ENCODE results near the gene XYLT1. TPM values are rescaled to one million over a fixed set of nuclear protein-coding genes. Genes with fewer than 3 reads are reported as not detected.
"Not testable (repeated sequence)": the region's sequence is repeated elsewhere in the genome, so short reads cannot be mapped to it uniquely, and the experiment has no call there.

XYLT1 gene
- total RNA-seq, 2 experiments from 2014 or later: 46.6 to 50.1 TPM

DNA sequence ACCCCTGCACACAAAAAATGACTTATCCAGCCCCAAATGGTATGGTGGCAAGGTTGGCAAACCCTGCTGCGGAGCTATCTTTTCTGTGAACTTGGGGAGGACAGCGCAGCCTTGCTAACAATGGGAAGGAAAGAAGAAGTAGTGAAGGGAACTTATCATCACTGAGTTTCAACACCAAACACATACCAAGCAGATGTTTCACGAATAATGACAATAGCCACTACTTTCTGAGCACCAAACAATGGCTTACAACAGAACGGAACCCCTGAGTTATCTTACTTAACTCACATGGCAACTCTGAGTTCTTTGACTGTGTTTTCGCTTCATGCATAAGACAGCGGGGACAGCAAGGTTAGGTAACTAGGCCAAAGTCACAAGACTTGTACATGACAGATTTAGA lies 148.9 kb downstream of the XYLT1 start:
- Mint-ChIP-seq H3K9me3 (no peaks in the 10 kb centered on the region), H3K36me3 (ENCODE audit: low read depth) (peaks cover 15% of the 10 kb centered on the region), H3K4me3 (no peak overlapping the region), H3K27me3 (no peaks in the 10 kb centered on the region), H3K4me1 (peaks cover 14% of the 10 kb centered on the region), H3K27ac (no peak overlapping the region)
- no peak for DNase-seq
- POLR2A ChIA-PET: no interaction called here
- CTCF ChIA-PET: no interaction called here

DNA sequence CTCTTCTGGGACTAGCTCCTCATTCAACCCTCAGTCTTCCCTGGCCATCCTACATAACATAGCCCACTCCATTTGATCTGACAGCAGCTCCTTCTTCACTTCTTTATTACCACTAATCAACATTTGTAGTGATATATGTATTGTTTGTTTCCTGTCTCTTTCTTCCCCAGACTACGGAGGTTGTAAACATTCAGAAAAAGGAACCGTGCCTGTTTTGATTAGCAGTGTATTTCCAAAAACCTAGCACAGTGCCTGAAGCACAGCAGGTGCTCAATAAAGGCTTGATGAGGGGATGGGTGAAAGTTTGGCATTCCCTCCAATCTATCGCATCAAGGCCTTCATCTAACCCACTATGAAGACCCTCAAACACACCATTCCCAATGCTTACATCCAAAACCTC lies 150.8 kb downstream of the XYLT1 start:
- ChIA-PET CTCF (no interaction called here), POLR2A (no interaction called here)
- Mint-ChIP-seq H3K27ac (no peak overlapping the region), H3K9me3 (no peaks in the 10 kb centered on the region), H3K4me1 (peaks cover 21% of the 10 kb centered on the region), H3K36me3 (ENCODE audit: low read depth) (peaks cover 18% of the 10 kb centered on the region), H3K27me3 (no peaks in the 10 kb centered on the region), H3K4me3 (no peak overlapping the region)
- no peak for DNase-seq

DNA sequence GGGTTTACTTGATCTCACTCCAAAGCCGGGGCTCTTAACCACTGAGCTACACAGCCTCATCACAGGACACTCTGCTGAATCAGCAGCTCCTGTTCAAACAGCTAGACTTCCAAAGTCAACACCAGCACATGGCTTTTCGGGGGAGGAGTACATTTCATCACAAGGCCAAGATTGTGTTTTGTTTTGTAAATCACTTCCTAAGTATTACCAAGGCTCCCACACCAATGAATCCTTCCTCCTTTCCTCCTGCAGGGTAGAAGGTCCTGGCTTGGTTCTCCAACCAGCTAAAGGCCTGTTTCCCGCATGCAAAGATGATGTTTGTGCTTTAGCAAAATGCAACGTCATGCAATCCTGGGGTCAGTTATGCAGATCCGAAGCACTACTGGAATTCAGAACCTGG lies 152.5 kb downstream of the XYLT1 start:
- Mint-ChIP-seq H3K4me3 (no peak overlapping the region), H3K27ac (no peak overlapping the region), H3K36me3 (ENCODE audit: low read depth) (peaks cover 17% of the 10 kb centered on the region), H3K4me1 (peaks cover 35% of the 10 kb centered on the region), H3K9me3 (no peaks in the 10 kb centered on the region), H3K27me3 (no peaks in the 10 kb centered on the region)
- ChIA-PET POLR2A (no interaction called here), CTCF (interaction anchor here (0.6 to 1.3 kb wide), 2 partner anchors 35 to 163 kb away, joined by 3 read pairs; no protein-coding TSS in a partner anchor)
- DNase-seq: no peak

DNA sequence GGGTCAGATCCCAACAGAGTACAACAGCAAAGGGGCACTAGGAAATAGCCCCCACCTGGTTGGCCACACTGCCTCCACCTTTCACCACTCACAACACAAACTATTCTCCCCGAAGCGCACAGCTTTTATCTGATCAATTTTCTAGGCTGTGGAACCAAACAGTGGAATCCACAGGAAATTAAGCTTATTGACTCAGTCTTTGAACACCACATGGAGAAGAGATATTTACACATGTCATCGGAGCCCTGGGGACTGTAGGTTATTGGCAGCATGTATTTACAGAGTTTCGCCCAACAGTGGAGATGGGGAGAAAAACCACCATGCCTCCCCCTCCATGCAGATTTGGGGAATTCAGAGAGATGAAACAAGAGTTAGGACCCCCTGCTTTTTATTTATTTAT lies 154.8 kb downstream of the XYLT1 start:
- Mint-ChIP-seq H3K4me1 (peaks cover 48% of the 10 kb centered on the region), H3K27me3 (no peaks in the 10 kb centered on the region), H3K9me3 (no peaks in the 10 kb centered on the region), H3K36me3 (ENCODE audit: low read depth) (peaks cover 24% of the 10 kb centered on the region), H3K27ac (no peak overlapping the region), H3K4me3 (no peak overlapping the region)
- no peak for DNase-seq
- CTCF ChIA-PET: no interaction called here
- POLR2A ChIA-PET: interaction anchor here (0.5 kb wide), 1 partner anchor 18 kb away, joined by 8 read pairs; no protein-coding TSS in a partner anchor

DNA sequence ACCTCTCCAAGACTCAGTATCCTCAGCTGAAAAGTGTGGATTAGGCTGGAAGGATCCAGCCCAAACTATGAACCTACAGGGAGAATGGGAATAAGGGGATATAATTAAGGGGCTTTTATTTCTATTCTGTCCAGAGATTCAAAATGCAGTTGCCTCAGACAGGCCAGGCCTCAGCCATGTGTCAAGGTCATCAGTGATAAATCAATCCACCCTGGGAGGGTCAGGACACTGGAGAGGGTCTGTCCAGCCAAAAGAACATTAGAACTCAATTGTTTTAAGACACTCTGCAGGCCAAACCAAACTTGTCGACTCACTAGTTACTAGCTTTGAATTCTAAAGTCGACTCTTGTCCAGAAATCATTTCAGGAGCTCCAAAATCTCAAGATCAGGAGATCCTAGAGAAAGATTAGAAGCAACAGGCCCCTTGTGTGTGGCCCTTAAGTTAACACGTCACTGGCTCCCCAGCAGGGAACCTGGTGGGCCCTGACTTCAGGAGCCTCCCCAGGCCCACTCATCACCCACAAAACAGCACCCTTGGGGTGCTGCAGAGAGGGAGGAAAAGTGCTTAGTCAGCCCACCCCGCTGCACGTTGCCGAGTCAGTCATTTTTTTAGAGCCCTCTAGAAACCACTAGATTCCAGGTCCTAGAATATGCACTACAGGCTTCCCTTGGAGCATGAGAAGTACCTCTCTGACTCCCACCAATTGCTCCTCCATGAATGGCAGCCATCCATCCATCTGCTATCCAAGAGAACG lies 156.8 kb downstream of the XYLT1 start:
- ChIA-PET POLR2A (no interaction called here), CTCF (interaction anchor here (1.5 kb wide), 1 partner anchor 10 kb away, joined by 4 read pairs; no protein-coding TSS in a partner anchor)
- no peak for DNase-seq
- no peak overlapping the region for H3K4me3 Mint-ChIP-seq
- H3K27ac Mint-ChIP-seq: peak overlapping the region; percentile 33
- H3K4me1 Mint-ChIP-seq: peaks cover 46% of the 10 kb centered on the region
- peaks cover 23% of the 10 kb centered on the region for H3K36me3 Mint-ChIP-seq (ENCODE audit: low read depth)
- H3K27me3 Mint-ChIP-seq: no peaks in the 10 kb centered on the region
- no peaks in the 10 kb centered on the region for H3K9me3 Mint-ChIP-seq

DNA sequence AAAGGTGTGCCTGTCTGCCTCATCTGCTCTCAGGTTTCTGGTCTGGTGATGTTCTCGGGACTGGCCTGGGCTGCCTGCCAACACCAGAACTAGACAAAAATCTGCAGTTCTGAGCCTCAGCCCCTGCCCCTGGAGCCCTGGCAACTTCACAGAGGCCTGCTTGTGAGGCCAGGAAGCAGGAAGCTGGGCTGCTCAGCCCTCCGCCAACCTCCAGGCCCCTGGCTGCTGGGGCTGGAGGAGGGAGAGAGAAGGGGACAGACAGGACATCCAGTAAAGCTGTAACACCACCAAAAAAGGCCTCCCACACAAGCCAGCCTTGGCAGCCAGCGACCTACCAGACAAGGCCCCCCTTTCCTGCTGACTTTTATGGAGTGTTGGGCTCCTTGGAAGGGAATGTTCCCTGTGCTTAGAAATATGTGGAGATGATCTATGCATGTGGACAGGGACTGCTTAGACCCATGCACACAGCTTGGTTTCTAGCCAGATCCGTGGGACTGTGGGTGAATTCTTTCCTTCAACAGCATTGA lies 157.6 kb downstream of the XYLT1 start:
- Mint-ChIP-seq H3K9me3 (no peaks in the 10 kb centered on the region), H3K27me3 (no peaks in the 10 kb centered on the region), H3K27ac (peak overlapping the region; percentile 10), H3K4me3 (no peak overlapping the region), H3K36me3 (ENCODE audit: low read depth) (peaks cover 21% of the 10 kb centered on the region), H3K4me1 (peaks cover 45% of the 10 kb centered on the region)
- ChIA-PET CTCF (no interaction called here), POLR2A (no interaction called here)
- no peak for DNase-seq

DNA sequence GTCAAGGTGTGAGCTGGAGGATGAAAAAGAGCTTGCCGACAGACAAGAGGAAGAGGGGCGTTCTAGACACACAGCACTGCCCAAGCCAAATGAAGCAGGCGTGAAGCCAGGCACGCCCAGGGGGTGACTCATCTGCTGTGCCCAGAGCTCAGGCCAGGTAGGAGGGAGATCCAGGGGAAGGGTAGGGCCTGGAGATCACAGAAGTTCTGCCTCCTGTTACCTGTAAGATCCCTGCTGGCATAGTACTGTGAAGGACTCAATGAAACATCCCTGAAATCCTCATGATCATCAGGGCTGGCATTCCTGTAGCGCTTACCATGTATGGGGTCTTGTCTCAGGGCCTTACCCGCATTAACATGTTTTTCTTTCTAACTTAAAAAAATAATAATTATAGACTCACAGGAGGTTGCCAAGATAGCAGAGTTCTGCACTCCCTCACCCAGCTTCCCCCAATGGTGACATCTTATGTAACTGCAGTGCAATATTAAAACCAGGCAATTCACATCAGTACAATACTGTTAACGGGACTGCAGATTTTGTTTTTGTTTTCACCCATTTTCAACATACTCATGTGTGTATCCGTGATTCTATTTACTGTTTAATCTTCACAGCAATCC lies 158.6 kb downstream of the XYLT1 start:
- Mint-ChIP-seq H3K27me3 (no peaks in the 10 kb centered on the region), H3K4me3 (no peak overlapping the region), H3K27ac (peak overlapping the region; percentile 3), H3K36me3 (ENCODE audit: low read depth) (peaks cover 18% of the 10 kb centered on the region), H3K9me3 (no peaks in the 10 kb centered on the region), H3K4me1 (peaks cover 47% of the 10 kb centered on the region)
- no peak for DNase-seq
- ChIA-PET POLR2A (interaction anchor here (0.6 kb wide), 1 partner anchor 658 kb away, joined by 4 read pairs; no protein-coding TSS in a partner anchor), CTCF (interaction anchor here (1.0 kb wide), 1 partner anchor 13 kb away, joined by 4 read pairs; no protein-coding TSS in a partner anchor)

DNA sequence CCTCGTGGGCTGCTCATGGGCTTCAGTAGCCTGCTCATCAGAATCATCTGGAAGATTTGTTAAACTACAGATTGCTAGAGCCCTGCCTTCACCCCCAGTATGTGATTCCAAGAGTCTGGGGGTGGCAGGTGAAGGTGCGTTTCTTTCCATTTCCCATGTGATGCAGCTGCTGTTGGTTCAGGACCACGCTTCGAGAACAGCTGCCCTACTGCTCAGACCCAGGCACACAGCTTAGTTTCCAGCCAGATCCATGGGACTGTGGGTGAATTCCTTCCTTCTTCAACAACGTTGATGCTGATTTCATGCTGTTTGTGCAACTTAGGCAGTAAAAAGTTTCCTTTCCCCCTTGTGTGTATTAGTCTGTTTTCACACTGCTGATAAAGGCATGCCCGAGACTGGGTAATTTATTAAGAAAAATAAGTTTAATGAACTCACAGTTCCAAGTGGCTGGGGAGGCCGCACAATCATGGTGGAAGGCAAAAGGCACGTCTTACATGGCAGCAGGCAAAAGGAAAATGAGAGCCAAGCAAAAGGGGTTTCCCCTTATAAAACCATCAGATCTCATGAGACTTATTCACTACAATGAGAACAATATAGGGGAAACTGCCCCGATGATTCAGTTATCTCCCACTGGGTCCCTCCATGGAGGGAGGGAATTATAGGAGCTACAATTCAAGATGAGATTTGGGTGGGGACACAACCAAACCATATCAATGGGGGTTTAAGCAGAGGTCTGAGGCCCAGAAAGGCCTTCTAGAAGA lies 159.2 kb downstream of the XYLT1 start:
- Mint-ChIP-seq H3K27me3 (no peaks in the 10 kb centered on the region), H3K4me3 (no peak overlapping the region), H3K36me3 (ENCODE audit: low read depth) (peaks cover 18% of the 10 kb centered on the region), H3K27ac (peak overlapping the region; percentile 33), H3K4me1 (peaks cover 48% of the 10 kb centered on the region), H3K9me3 (no peaks in the 10 kb centered on the region)
- ChIA-PET POLR2A (no interaction called here), CTCF (interaction anchor here (1.0 kb wide), 1 partner anchor 14 kb away, joined by 4 read pairs; no protein-coding TSS in a partner anchor)
- no peak for DNase-seq

DNA sequence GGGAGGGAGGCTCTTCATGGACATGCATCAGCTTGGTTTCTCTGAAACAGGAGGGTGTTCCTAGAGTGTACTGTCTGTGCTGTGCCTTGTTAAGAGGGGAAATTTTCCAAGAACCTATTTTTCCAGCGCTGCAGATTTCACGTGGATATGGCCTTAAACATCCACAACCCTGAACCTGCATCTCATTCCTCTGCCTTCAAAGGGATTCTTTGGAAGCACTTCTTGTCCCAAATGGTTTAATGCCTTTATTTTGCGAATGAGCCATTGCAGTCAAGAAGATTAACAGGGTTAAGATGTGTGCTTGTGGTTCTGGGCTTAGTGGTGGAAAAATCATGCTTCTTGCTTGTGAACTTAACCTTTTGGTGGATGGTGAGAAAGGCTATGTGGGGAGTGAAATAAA lies 161.2 kb downstream of the XYLT1 start:
- no peak overlapping the region for H3K4me3 Mint-ChIP-seq
- ChIA-PET CTCF (no interaction called here), POLR2A (no interaction called here)
- peaks cover 15% of the 10 kb centered on the region for H3K36me3 Mint-ChIP-seq (ENCODE audit: low read depth)
- H3K4me1 Mint-ChIP-seq: peaks cover 48% of the 10 kb centered on the region
- H3K27me3 Mint-ChIP-seq: no peaks in the 10 kb centered on the region
- no peaks in the 10 kb centered on the region for H3K9me3 Mint-ChIP-seq
- H3K27ac Mint-ChIP-seq: no peak overlapping the region
- DNase-seq: no peak

DNA sequence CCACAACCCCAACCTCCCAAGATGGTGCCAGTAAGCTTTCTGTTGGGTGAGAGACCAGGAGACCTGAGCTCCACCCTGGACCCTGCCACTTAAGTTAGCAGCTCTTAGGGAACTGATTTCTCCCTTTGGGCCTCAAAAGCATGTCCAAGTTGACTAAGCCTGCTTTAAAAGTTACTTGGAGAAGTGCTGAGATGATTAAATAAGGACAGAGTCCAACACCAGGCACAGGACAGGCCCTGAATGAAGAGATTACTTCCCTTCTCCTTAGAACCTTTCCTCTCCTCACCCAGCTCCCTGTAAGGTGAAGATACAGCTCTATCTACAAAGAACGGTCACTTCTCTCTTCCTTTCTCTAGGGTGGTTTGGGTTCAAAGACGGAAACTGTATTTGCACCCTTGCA lies 162.6 kb downstream of the XYLT1 start:
- no peaks in the 10 kb centered on the region for H3K27me3 Mint-ChIP-seq
- no peaks in the 10 kb centered on the region for H3K9me3 Mint-ChIP-seq
- H3K4me3 Mint-ChIP-seq: no peak overlapping the region
- H3K36me3 Mint-ChIP-seq (ENCODE audit: low read depth): peaks cover 15% of the 10 kb centered on the region
- POLR2A ChIA-PET: no interaction called here
- no peak overlapping the region for H3K27ac Mint-ChIP-seq
- CTCF ChIA-PET: no interaction called here
- H3K4me1 Mint-ChIP-seq: peaks cover 47% of the 10 kb centered on the region
- no peak for DNase-seq

DNA sequence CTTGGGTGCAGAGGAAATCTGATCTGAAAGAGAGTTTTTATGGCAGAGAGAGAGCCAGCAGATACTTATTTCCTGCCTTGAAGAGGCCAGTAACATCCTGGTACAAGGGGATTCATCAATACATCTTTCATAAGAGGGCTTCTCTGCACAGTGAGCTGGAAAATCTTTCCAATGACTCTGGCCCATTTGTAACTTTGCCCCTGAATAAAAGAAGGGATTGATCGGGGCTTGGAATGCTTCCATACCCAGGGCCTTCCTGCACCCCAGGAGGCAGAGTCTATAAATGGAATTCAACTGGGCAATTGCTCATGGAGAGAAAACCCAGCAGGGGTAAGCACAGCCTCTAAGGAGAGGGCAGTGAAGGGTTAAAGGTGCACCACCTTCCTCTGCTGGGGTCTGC lies 163.3 kb downstream of the XYLT1 start:
- no peaks in the 10 kb centered on the region for H3K9me3 Mint-ChIP-seq
- CTCF ChIA-PET: no interaction called here
- POLR2A ChIA-PET: no interaction called here
- H3K36me3 Mint-ChIP-seq (ENCODE audit: low read depth): peaks cover 18% of the 10 kb centered on the region
- no peaks in the 10 kb centered on the region for H3K27me3 Mint-ChIP-seq
- no peak overlapping the region for H3K4me3 Mint-ChIP-seq
- no peak overlapping the region for H3K27ac Mint-ChIP-seq
- DNase-seq: no peak
- H3K4me1 Mint-ChIP-seq: peaks cover 48% of the 10 kb centered on the region

DNA sequence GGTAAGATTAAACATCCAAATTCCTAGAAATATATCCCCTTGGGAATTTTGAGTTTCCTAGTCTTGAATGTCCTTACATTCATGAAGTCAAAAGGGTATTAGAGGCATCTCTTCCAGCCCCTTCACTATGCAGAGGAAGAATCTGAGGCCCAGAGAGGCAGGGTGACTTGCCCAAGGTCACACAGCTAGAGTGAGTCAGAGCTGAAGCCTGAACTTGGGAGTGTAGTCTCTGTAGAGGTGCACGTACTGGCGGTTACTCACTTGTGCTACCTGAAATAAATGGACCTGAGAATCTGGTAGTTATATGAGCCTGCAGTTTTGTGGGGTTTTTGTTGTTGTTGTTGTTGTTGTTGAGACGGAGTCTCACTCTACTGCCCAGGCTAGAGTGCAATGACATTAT lies 164.0 kb downstream of the XYLT1 start:
- Mint-ChIP-seq H3K36me3 (ENCODE audit: low read depth) (peaks cover 14% of the 10 kb centered on the region), H3K27me3 (no peaks in the 10 kb centered on the region), H3K4me1 (peaks cover 49% of the 10 kb centered on the region), H3K27ac (peak overlapping the region; percentile 9), H3K4me3 (no peak overlapping the region), H3K9me3 (no peaks in the 10 kb centered on the region)
- no peak for DNase-seq
- CTCF ChIA-PET: no interaction called here
- POLR2A ChIA-PET: no interaction called here

DNA sequence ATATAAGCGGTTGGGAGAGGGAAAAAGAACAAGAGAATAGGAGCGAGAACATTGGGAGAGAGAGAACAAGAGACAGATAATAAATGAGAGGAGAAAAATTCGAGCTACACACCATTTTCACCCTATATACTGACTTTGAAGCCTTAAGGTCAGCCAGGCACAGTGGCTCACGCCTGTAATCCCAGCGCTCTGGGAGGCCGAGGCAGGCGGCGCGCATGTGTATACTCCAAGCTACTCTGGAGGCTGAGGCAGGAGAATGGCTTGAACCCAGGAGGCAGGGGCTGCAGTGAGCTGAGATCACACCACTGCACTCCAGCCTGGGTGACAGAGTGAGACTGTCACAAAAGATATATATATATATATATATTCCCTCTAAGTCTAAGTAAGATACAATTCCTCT lies 164.5 kb downstream of the XYLT1 start:
- peak overlapping the region; percentile 14 for H3K27ac Mint-ChIP-seq
- DNase-seq, CTCF ChIA-PET, POLR2A ChIA-PET, H3K9me3 Mint-ChIP-seq, H3K27me3 Mint-ChIP-seq, H3K4me3 Mint-ChIP-seq: not testable (repeated sequence)
- peaks cover 11% of the 10 kb centered on the region for H3K36me3 Mint-ChIP-seq (ENCODE audit: low read depth)
- peaks cover 52% of the 10 kb centered on the region for H3K4me1 Mint-ChIP-seq

All from activated CD4-positive, alpha-beta T cell treated with anti-CD3 and anti-CD28 coated beads, Interleukin-2, amount 10 ng/mL, durations not matched to agents 7 days and 5 days (primary cell).